CD4-positive, alpha-beta T cell (primary cell): ENCODE results near the gene POTEF. TPM values are rescaled to one million over a fixed set of nuclear protein-coding genes. Genes with fewer than 3 reads are reported as not detected.
"Not testable (repeated sequence)": the region's sequence is repeated elsewhere in the genome, so short reads cannot be mapped to it uniquely, and the experiment has no call there.

Experiments
- ATAC-seq: fragments of 200-7000 bp; cut with Tn5 transposase; one replicate; pipeline ENCODE4 v1.10.0; 2022; ENCODE audit warnings: mild to moderate bottlenecking; ENCODE audit not compliant: poor library complexity
- CTCF ChIA-PET: fragments of 350-600 bp; sonication (Branson Sonifier 250); formaldehyde crosslinking; loops from one replicate; lab custom pipeline; 2021; ENCODE audit warnings: antibody characterized with exemption, inconsistent platforms; lab: Charles Lee
- POLR2A ChIA-PET: fragments of 350-600 bp; sonication (Branson Sonifier 250); formaldehyde crosslinking; loops from one replicate; lab custom pipeline; 2021; ENCODE audit warnings: antibody characterized with exemption, inconsistent platforms; lab: Charles Lee
- DNase-seq, 14 experiments: peaks; one replicate each; pipeline ENCODE4 v3.0.0-alpha.2; 2013 to 2020; ENCODE audit warnings: mixed read lengths in 2 of 14
- H3K27ac ChIP-seq, 2 donors: one replicate each; pipeline versions ENCODE4 v1.5.1 to v1.7.0; 2013; ENCODE audit warnings: low read length in 2 of 2, low read depth in 1 of 2, mild to moderate bottlenecking in 1 of 2
- H3K27me3 ChIP-seq, 2 experiments: 1 replicate in 1 of 2; 2 replicates in 1 of 2; pipeline versions ENCODE4 v1.6.1 to v1.7.0; 2013; ENCODE audit warnings: low read length in 2 of 2, control low read depth in 1 of 2, mild to moderate bottlenecking in 1 of 2, moderate library complexity in 1 of 2; ENCODE audit not compliant: insufficient read depth in 2 of 2, control insufficient read depth in 1 of 2
- H3K36me3 ChIP-seq: one replicate; pipeline ENCODE4 v1.6.1; 2013; ENCODE audit warnings: low read length, control low read depth; ENCODE audit not compliant: insufficient read depth
- H3K4me1 ChIP-seq: one replicate; pipeline ENCODE4 v1.6.1; 2013; ENCODE audit warnings: low read length, control low read depth; ENCODE audit not compliant: insufficient read depth
- H3K4me3 ChIP-seq: one replicate; pipeline ENCODE4 v1.5.1; 2013; ENCODE audit warnings: mild to moderate bottlenecking, low read length, moderate library complexity
- H3K9me3 ChIP-seq, 2 experiments: 1 replicate in 1 of 2; 2 replicates in 1 of 2; pipeline versions ENCODE4 v1.6.1 to v1.7.0; 2013; ENCODE audit warnings: low read length in 2 of 2, mild to moderate bottlenecking in 2 of 2, control low read depth in 1 of 2, moderate library complexity in 1 of 2; ENCODE audit not compliant: control insufficient read depth in 1 of 2, insufficient read depth in 1 of 2
- H3K27ac Mint-ChIP-seq: one replicate; pipeline ENCODE4 v1.8.0; 2020; ENCODE audit warnings: mixed read lengths
- H3K27me3 Mint-ChIP-seq: one replicate; pipeline ENCODE4 v1.8.0; 2021; ENCODE audit warnings: mixed read lengths
- H3K36me3 Mint-ChIP-seq: one replicate; pipeline ENCODE4 v1.8.0; 2021; ENCODE audit warnings: low read depth, mixed read lengths
- H3K4me1 Mint-ChIP-seq: one replicate; pipeline ENCODE4 v1.8.0; 2021; ENCODE audit warnings: low read depth, mixed read lengths
- H3K4me3 Mint-ChIP-seq: one replicate; pipeline ENCODE4 v1.8.0; 2020; ENCODE audit warnings: mild to moderate bottlenecking, mixed read lengths
- H3K9me3 Mint-ChIP-seq: one replicate; pipeline ENCODE4 v1.8.0; 2020; ENCODE audit warnings: mixed read lengths
- CTCF ChIP-seq: fragments of 200-600 bp; IDR thresholded peaks from one replicate; pipeline ENCODE4 v1.8.0; 2022; ENCODE audit warnings: antibody characterized with exemption, mild to moderate bottlenecking
- intact Hi-C, 2 experiments: fragments of 100-400 bp; cut with DNase I in 1 of 2; cut with micrococcal nuclease in 1 of 2; formaldehyde crosslinking; loops; one replicate each; pipeline versions ENCODE4 v1.15.1 to v1.9.0; 2023 to 2025; cut with DNase I, micrococcal nuclease
- total RNA-seq, 174 experiments: library from RNA in 2 of 174; stranded (reverse) in 2 of 174; gene quantifications; one replicate each; pipeline ENCODE4 v1.2.3 and lab custom pipeline; 2021 to 2026

POTEF gene
- total RNA-seq, 2 experiments from 2014 or later, result not detected

GRCh38 chr2:130136546-130136945 lies 7.5 kb upstream of the POTEF start:
- CTCF ChIA-PET, H3K9me3 ChIP-seq, H3K27ac Mint-ChIP-seq, H3K27me3 Mint-ChIP-seq, ATAC-seq, H3K4me3 ChIP-seq, H3K4me3 Mint-ChIP-seq, POLR2A ChIA-PET, H3K4me1 Mint-ChIP-seq, H3K36me3 ChIP-seq, H3K36me3 Mint-ChIP-seq, H3K9me3 Mint-ChIP-seq, intact Hi-C loops, H3K27me3 ChIP-seq, H3K4me1 ChIP-seq, DNase-seq, H3K27ac ChIP-seq: not testable (repeated sequence)

- H3K36me3 Mint-ChIP-seq, result no peaks in the 10 kb centered on the region
- no peak overlapping the region for H3K4me3 Mint-ChIP-seq
- H3K27me3 ChIP-seq, result no peaks in the 10 kb centered on the region
- intact Hi-C loops, result no loop called here
- DNase-seq (peak in 1 of 14 experiments; percentile 1), ATAC-seq (no peak)
- no peak for TF ChIP-seq CTCF
- no peak overlapping the region for H3K27ac Mint-ChIP-seq
- no peaks in the 10 kb centered on the region for H3K9me3 Mint-ChIP-seq
- H3K36me3 ChIP-seq, result no peaks in the 10 kb centered on the region
- no peak overlapping the region for H3K4me3 ChIP-seq
- H3K9me3 ChIP-seq, result no peaks in the 10 kb centered on the region
- no peaks in the 10 kb centered on the region for H3K4me1 ChIP-seq
- ChIA-PET CTCF (no interaction called here), POLR2A (no interaction called here)
- no peaks in the 10 kb centered on the region for H3K4me1 Mint-ChIP-seq
- no peak overlapping the region for H3K27ac ChIP-seq
- no peaks in the 10 kb centered on the region for H3K27me3 Mint-ChIP-seq
Observed at GRCh38 chr2:130135692-130136541, 6.9 kb upstream of the POTEF start.

GRCh38 chr2:130128464-130128863 lies 558 bp downstream of the POTEF start:
- POLR2A ChIA-PET, H3K27ac Mint-ChIP-seq, ATAC-seq, intact Hi-C loops, H3K9me3 ChIP-seq, DNase-seq, H3K9me3 Mint-ChIP-seq, H3K4me1 Mint-ChIP-seq, H3K27ac ChIP-seq, H3K27me3 Mint-ChIP-seq, H3K27me3 ChIP-seq, H3K36me3 ChIP-seq, H3K36me3 Mint-ChIP-seq, H3K4me1 ChIP-seq, H3K4me3 ChIP-seq, CTCF ChIA-PET, H3K4me3 Mint-ChIP-seq: not testable (repeated sequence)

DNA sequence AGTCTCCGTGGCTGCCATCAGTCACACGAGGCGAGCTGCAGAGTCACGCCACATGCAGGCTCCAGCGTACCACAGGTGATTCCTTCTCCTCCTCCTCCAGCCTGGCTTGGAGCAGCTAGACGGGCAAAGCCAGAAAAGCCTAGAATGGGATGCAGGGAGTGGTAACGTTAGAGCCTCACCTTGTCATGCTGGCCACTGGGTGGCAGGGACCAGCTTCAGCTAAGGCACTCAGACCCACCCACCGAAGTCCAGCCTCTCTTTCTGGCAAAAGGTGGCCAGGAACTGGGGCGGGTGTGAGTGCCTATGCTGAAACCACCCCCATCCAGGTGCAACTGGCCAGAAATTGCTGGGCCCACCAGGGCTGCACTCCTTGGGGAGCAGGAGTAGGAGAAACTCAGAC lies 1.3 kb downstream of the POTEF start:
- H3K4me3 Mint-ChIP-seq, DNase-seq, H3K9me3 Mint-ChIP-seq, CTCF ChIA-PET, H3K27ac ChIP-seq, POLR2A ChIA-PET, H3K27ac Mint-ChIP-seq, H3K27me3 ChIP-seq, H3K4me1 Mint-ChIP-seq, H3K9me3 ChIP-seq, ATAC-seq, H3K36me3 ChIP-seq, H3K4me1 ChIP-seq, H3K36me3 Mint-ChIP-seq, H3K27me3 Mint-ChIP-seq, H3K4me3 ChIP-seq, intact Hi-C loops: not testable (repeated sequence)

GRCh38 chr2:130120924-130121323 lies 8.1 kb downstream of the POTEF start:
- H3K9me3 Mint-ChIP-seq, H3K36me3 Mint-ChIP-seq, H3K36me3 ChIP-seq, H3K4me3 Mint-ChIP-seq, H3K4me1 ChIP-seq, CTCF ChIA-PET, H3K27ac Mint-ChIP-seq, H3K27ac ChIP-seq, ATAC-seq, H3K27me3 Mint-ChIP-seq, POLR2A ChIA-PET, H3K27me3 ChIP-seq, DNase-seq, H3K4me1 Mint-ChIP-seq, H3K4me3 ChIP-seq, H3K9me3 ChIP-seq, intact Hi-C loops: not testable (repeated sequence)

DNA sequence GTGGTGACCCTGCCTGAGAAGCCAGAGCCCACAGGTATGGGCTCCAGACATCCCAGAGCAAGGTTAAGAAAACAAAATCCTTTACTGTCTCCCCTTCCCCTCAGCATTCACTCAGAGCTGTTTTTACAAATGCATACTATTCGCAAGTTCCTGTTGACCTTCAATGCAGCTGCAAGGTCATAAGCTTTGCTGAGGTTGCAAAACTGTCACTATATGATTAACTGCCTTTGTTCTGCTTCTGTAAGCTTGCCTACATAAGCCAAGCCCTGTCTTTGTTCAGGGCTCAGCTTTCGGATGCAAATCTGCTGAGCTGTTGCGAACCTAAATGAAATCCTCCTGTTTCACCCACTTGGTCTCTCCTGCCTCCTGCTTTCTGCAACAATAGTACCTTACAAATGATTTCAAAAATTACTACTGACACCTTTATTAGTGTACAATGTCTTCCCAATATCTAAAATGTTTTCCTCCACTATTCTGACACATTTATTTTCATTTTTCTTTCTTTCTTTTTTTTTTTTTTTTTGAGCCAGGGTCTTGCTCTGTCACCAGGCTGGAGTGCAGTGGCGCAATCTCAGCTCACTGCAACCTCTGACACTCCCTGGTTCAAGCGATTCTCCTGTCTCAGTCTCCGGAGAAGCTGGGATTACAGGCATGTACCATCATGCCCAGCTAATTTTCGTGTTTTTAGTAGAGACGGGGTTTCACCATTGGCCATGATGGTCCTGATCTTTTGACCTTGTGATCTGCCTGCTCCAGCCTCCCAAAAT lies 26.2 kb downstream of the POTEF start:
- intact Hi-C loops, H3K4me3 Mint-ChIP-seq, H3K27me3 Mint-ChIP-seq, ATAC-seq, H3K36me3 Mint-ChIP-seq, H3K9me3 Mint-ChIP-seq, POLR2A ChIA-PET, H3K4me1 Mint-ChIP-seq, H3K27me3 ChIP-seq, H3K27ac ChIP-seq, H3K27ac Mint-ChIP-seq, DNase-seq, H3K36me3 ChIP-seq, H3K4me1 ChIP-seq, H3K4me3 ChIP-seq, CTCF ChIA-PET, H3K9me3 ChIP-seq: not testable (repeated sequence)
